Immature natural killer cell (primary cell): Measurements from ENCODE around the gene ATP11A. TPM values are rescaled to one million over a fixed set of nuclear protein-coding genes. Genes with fewer than 3 reads are reported as not detected.

ENCODE experiments used
- DNase-seq, 3 donors: peaks; one replicate each; pipeline ENCODE4 v3.0.0; 2022; ENCODE audit warnings: mixed read lengths in 1 of 3
- H3K27ac Mint-ChIP-seq, 6 donors: one replicate each; pipeline ENCODE4 v1.8.0; 2020; ENCODE audit warnings: mixed read lengths in 6 of 6, mild to moderate bottlenecking in 5 of 6, inconsistent platforms in 4 of 6, moderate library complexity in 3 of 6
- H3K27me3 Mint-ChIP-seq, 3 donors: one replicate each; pipeline ENCODE4 v1.8.0; 2020 to 2021; ENCODE audit warnings: low read depth in 3 of 3, mild to moderate bottlenecking in 3 of 3, mixed read lengths in 3 of 3, moderate library complexity in 3 of 3, inconsistent platforms in 1 of 3
- H3K36me3 Mint-ChIP-seq, 3 donors: one replicate each; pipeline ENCODE4 v1.8.0; 2020; ENCODE audit warnings: mixed read lengths in 3 of 3, inconsistent platforms in 2 of 3, mild to moderate bottlenecking in 2 of 3
- H3K4me1 Mint-ChIP-seq, 2 donors: one replicate each; pipeline ENCODE4 v1.8.0; 2020; ENCODE audit warnings: inconsistent platforms in 2 of 2, mild to moderate bottlenecking in 2 of 2, mixed read lengths in 2 of 2, moderate library complexity in 1 of 2
- H3K4me3 Mint-ChIP-seq, 5 donors: one replicate each; pipeline ENCODE4 v1.8.0; 2020; ENCODE audit warnings: mild to moderate bottlenecking in 5 of 5, mixed read lengths in 5 of 5, inconsistent platforms in 3 of 5, moderate library complexity in 3 of 5
- H3K9me3 Mint-ChIP-seq, 6 donors: one replicate each; pipeline ENCODE4 v1.8.0; 2020; ENCODE audit warnings: mild to moderate bottlenecking in 6 of 6, mixed read lengths in 6 of 6, inconsistent platforms in 4 of 6, moderate library complexity in 3 of 6
- polyA plus RNA-seq, 3 donors: library from polyadenylated mRNA; unstranded; fragments of 300-500 nt; fragmentation: Illumina TruSeq; gene quantifications; one replicate each; pipeline ENCODE4 v1.2.3, GENCODE V29; 2021

The ATP11A gene
- polyA plus RNA-seq, 3 donors from 2014 or later, result 0.96 to 2.9 TPM; not detected in 1

DNA sequence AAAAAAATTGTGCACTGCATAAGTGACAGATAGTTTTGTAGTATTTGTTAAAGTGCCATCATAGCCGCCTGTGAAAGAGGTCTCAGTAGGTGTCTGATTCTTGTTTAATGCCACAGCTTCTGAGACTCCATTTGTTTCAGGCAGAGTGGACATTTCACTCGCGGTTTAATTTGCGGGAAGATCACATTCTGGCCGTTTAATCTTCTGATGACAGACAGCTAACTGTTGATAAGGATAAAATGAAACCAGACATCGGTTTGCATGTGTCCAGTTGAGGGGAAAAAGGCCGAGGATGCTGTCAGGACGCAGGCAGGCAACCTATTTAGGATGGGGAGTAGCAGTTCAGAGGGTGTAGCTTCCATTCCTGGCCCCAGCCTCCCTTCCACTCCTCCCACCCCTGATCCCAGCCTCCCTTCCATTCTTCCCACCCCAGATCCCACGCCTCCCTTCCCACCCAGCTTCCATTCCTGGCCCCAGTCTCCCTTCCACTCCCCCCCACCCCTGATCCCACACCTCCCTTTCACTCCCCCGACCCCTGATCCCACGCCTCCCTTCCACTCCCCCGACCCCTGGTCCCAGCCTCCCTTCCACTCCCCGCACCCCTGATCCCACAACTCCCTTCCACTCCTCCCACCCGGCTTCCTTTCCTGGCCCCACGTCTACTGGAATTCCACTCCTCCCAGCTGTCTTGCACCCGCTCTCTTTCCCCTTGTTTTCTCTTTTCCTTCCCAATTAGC, 23.8 kb downstream of the ATP11A start:
- no peak for DNase-seq
- H3K36me3 Mint-ChIP-seq, result peaks cover 0 to 4% (median 0%) of the 10 kb centered on the region in 3 donors

GRCh38 chr13:112714376-112715174, 24.7 kb downstream of the ATP11A start:
- H3K4me1 Mint-ChIP-seq, result peaks cover 3 to 7% of the 10 kb centered on the region in 2 donors
- peaks cover 0 to 3% (median 2%) of the 10 kb centered on the region in 3 donors for H3K27me3 Mint-ChIP-seq
- peaks cover 0 to 4% (median 0%) of the 10 kb centered on the region in 3 donors for H3K36me3 Mint-ChIP-seq
- H3K27ac Mint-ChIP-seq, result peak overlapping the region in 1 of 6 donors; percentile 3
- no peak for DNase-seq
- no peaks in the 10 kb centered on the region for H3K9me3 Mint-ChIP-seq
- H3K4me3 Mint-ChIP-seq, result no peak overlapping the region

More for the DNA sequence above, 23.8 kb downstream of the ATP11A start:
- no peak overlapping the region for H3K4me3 Mint-ChIP-seq
- H3K9me3 Mint-ChIP-seq, result no peaks in the 10 kb centered on the region
- H3K27ac Mint-ChIP-seq, result no peak overlapping the region
- H3K4me1 Mint-ChIP-seq, result peaks cover 3 to 7% of the 10 kb centered on the region in 2 donors
- peaks cover 0 to 3% (median 2%) of the 10 kb centered on the region in 3 donors for H3K27me3 Mint-ChIP-seq

DNA sequence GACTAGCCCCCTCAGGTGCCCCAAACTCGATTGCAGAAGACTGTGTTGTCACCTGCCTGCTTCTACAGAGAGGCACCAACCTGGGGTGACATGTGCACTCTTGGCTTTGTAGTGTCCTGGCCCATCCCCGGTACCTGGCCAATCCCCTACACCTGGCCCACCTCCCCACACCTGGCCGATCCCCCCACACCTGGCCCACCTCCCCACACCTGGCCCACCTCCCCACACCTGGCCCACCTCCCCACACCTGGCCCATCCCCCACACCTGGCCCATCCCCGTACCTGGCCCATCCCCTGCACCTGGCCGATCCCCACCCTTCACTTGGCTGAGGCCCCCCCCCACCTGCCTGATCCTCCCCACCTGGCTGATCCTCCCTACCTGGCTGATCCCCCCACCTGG, 25.4 kb downstream of the ATP11A start:
- H3K27ac Mint-ChIP-seq, result peak overlapping the region in 1 of 6 donors; percentile 3
- peaks cover 0 to 4% (median 0%) of the 10 kb centered on the region in 3 donors for H3K36me3 Mint-ChIP-seq
- H3K9me3 Mint-ChIP-seq, result no peaks in the 10 kb centered on the region
- H3K4me3 Mint-ChIP-seq, result no peak overlapping the region
- H3K27me3 Mint-ChIP-seq, result peaks cover 0 to 3% (median 2%) of the 10 kb centered on the region in 3 donors
- peaks cover 6 to 7% of the 10 kb centered on the region in 2 donors for H3K4me1 Mint-ChIP-seq
- DNase-seq, result no peak

DNA sequence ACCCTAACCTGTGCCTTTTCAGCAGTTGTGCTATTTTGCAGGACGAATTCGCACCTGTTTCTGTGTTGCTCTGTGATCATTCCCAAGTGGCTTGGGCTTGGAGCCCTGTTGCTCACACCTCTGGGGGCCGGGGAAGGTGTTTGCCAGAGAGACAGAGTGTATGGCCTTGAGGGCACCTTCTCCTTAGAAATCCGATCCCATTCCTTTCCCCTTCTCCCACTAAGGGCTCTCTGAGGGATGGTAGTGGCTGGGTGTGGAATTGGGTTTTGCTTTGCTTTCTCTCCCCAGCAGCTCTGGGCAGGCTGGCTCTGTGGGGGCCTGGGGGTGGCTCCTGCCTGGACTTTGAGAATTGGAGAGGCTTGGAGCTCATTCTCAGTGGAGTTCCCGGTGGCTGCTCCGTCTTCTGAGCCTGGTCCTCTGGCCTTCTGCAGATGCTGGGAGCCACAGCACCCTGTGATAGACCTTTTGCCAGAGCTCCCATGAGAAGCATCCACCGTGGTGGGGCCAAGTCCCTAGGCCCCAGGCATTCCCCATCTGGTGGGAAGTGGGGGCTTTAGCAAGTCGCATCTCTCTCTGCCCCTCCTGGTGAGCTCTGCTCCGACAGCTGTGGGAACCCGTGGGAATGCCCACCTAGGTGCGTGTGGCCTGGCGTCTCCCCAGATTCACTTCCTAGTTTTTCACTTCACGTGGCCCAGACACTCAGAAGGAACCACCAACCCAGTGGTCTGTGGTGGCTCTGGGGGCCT, 26.1 kb downstream of the ATP11A start:
- Mint-ChIP-seq H3K9me3 (no peaks in the 10 kb centered on the region), H3K4me3 (no peak overlapping the region), H3K36me3 (peaks cover 0 to 4% (median 0%) of the 10 kb centered on the region in 3 donors), H3K27me3 (peaks cover 0 to 3% (median 2%) of the 10 kb centered on the region in 3 donors), H3K4me1 (peaks cover 6 to 7% of the 10 kb centered on the region in 2 donors), H3K27ac (no peak overlapping the region)
- DNase-seq, result no peak

GRCh38 chr13:112716461-112716820, 26.6 kb downstream of the ATP11A start:
- Mint-ChIP-seq H3K27me3 (peaks cover 0 to 3% (median 2%) of the 10 kb centered on the region in 3 donors), H3K36me3 (peaks cover 0 to 4% (median 0%) of the 10 kb centered on the region in 3 donors), H3K4me1 (peaks cover 6 to 7% of the 10 kb centered on the region in 2 donors), H3K27ac (no peak overlapping the region), H3K4me3 (no peak overlapping the region), H3K9me3 (no peaks in the 10 kb centered on the region)
- no peak for DNase-seq

- no peak for DNase-seq
- Mint-ChIP-seq H3K27me3 (peaks cover 0 to 3% (median 2%) of the 10 kb centered on the region in 3 donors), H3K4me1 (peaks cover 6 to 9% of the 10 kb centered on the region in 2 donors), H3K27ac (no peak overlapping the region), H3K36me3 (peaks cover 0 to 4% (median 0%) of the 10 kb centered on the region in 3 donors), H3K9me3 (no peaks in the 10 kb centered on the region), H3K4me3 (no peak overlapping the region)
These were observed 27.1 kb downstream of the ATP11A start for GRCh38 chr13:112716841-112717520.

DNA sequence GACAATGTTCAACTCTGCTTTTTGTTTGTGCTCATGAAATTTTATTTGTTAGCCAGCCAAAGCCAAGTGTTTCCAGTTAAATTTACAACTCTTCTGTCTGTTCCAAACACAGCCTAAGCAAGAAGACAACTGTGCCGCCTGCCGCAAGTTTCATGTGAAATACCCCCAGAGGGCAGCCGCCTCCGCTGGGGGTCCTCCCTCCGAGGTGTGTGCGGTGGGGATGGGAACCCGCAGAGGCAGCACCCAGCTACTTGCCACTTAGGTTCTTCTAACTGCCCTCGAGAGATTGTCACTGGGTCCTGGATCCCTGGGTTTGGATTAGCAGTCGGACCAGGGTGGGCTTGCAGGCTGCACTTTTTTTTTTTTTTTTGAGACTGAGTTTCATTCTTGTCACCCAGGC, 28.5 kb downstream of the ATP11A start:
- DNase-seq, result no peak
- Mint-ChIP-seq H3K36me3 (peaks cover 0 to 4% (median 0%) of the 10 kb centered on the region in 3 donors), H3K4me1 (peaks cover 7 to 18% of the 10 kb centered on the region in 2 donors), H3K9me3 (no peaks in the 10 kb centered on the region), H3K4me3 (no peak overlapping the region), H3K27ac (no peak overlapping the region), H3K27me3 (peaks cover 0 to 3% (median 2%) of the 10 kb centered on the region in 3 donors)

GRCh38 chr13:112719016-112719415, 29.2 kb downstream of the ATP11A start:
- Mint-ChIP-seq H3K27ac (no peak overlapping the region), H3K4me1 (peaks cover 9 to 18% of the 10 kb centered on the region in 2 donors), H3K27me3 (peaks cover 0 to 4% (median 2%) of the 10 kb centered on the region in 3 donors)

GRCh38 chr13:112719556-112719955, 29.7 kb downstream of the ATP11A start:
- Mint-ChIP-seq H3K9me3 (no peaks in the 10 kb centered on the region), H3K27ac (no peak overlapping the region), H3K27me3 (peaks cover 0 to 4% (median 0%) of the 10 kb centered on the region in 3 donors), H3K36me3 (peaks cover 0 to 4% (median 0%) of the 10 kb centered on the region in 3 donors), H3K4me3 (no peak overlapping the region), H3K4me1 (peaks cover 9 to 16% of the 10 kb centered on the region in 2 donors)
- no peak for DNase-seq

More at GRCh38 chr13:112719016-112719415, 29.2 kb downstream of the ATP11A start:
- no peak overlapping the region for H3K4me3 Mint-ChIP-seq
- H3K9me3 Mint-ChIP-seq, result no peaks in the 10 kb centered on the region
- DNase-seq, result no peak
- H3K36me3 Mint-ChIP-seq, result peaks cover 0 to 4% (median 0%) of the 10 kb centered on the region in 3 donors

GRCh38 chr13:112720251-112720650, 30.4 kb downstream of the ATP11A start:
- peaks cover 9 to 15% of the 10 kb centered on the region in 2 donors for H3K4me1 Mint-ChIP-seq
- no peaks in the 10 kb centered on the region for H3K36me3 Mint-ChIP-seq
- no peak for DNase-seq
- H3K9me3 Mint-ChIP-seq, result no peaks in the 10 kb centered on the region
- no peak overlapping the region for H3K27ac Mint-ChIP-seq
- no peak overlapping the region for H3K4me3 Mint-ChIP-seq
- peaks cover 0 to 7% (median 0%) of the 10 kb centered on the region in 3 donors for H3K27me3 Mint-ChIP-seq

- Mint-ChIP-seq H3K9me3 (no peaks in the 10 kb centered on the region), H3K4me3 (no peak overlapping the region), H3K27ac (peak overlapping the region in 1 of 6 donors; percentile 57), H3K4me1 (peaks cover 15 to 21% of the 10 kb centered on the region in 2 donors), H3K36me3 (no peaks in the 10 kb centered on the region), H3K27me3 (peaks cover 0 to 7% (median under 1%) of the 10 kb centered on the region in 3 donors)
- no peak for DNase-seq
These were observed 31.0 kb downstream of the ATP11A start for GRCh38 chr13:112720814-112721197.

DNA sequence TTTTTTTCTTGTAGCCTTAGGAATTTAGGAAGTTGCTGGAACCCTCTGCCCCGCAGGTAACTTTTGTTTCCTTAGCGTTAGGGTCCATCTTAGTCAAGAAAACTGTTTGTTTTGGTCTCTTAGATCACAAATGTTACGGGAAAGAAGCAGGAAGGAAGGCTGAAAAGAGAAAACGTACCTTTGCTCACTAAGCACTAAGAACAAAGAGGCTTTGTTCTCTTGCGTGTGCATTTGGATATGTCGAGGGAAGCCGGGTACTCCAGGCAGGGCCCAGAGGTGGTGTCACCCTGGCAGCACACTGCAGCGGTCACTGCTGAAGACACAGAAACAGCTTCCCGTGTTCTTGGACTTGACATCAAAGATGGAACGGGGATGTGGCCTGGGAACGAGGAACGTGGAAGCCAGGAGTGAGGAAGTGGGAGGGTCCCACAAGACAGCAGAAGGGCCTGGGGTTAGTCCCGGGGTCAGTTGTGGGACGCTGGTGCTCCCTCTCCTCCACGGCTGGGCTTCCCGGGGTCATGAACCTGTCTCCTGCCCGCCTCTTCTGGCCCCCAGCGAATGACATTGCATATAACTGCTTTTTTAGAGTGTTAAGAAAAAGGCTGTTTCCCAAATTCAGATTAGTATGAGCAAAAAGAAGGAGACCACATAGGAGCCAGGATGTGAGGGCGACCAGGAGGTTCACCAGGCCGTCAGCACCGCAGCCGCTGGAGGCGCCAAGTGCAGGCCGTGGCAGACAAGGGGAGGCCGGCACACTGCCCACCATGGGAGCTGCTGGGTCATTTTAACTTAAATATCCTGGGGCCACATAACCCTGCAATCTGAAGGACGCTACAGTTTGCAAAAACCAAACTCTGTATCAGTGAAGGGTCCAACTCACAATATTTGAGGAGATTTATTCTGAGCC, 31.6 kb downstream of the ATP11A start:
- Mint-ChIP-seq H3K9me3 (no peaks in the 10 kb centered on the region), H3K36me3 (no peaks in the 10 kb centered on the region), H3K27ac (peak overlapping the region in 1 of 6 donors; percentile 57), H3K4me1 (peaks cover 21 to 27% of the 10 kb centered on the region in 2 donors), H3K27me3 (peaks cover 0 to 6% (median 2%) of the 10 kb centered on the region in 3 donors), H3K4me3 (no peak overlapping the region)
- DNase-seq, result no peak
